Measurements from ENCODE around the gene SIRT7.

DNA sequence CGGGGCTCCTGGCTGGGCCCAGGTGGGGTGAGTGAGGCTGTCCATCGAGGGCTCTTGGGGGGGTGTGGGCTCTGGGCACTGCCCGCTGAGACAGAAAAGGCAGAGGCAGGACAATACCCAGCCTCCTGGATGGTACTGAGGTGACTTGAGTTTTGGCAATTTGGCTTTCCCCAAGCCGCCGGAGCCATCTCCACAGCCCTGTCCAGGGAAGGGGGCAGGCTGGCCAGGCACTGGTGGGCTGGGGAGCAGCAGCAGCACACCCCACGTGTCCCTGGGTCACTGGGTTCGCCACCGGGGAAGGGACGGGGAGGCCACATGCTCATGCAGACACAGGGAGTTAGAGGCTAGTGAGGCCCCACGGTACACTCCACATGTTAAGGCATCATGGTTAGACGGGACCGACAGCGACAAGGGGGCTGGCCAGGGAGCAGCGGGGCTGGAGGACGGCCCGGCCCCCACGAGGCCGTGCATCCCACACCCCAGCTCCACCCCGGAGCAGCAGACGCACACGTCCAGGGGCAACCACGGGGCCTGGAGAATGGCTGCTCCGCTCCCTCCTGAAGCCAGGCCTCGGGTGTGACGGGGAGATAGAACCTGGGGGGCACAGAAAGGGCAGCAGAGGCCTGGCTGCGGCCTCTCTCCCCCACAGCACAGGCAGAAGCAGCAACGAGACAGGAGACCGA, 49.8 kb downstream of the SIRT7 start:
- TF ChIP-seq, protein P1, sequence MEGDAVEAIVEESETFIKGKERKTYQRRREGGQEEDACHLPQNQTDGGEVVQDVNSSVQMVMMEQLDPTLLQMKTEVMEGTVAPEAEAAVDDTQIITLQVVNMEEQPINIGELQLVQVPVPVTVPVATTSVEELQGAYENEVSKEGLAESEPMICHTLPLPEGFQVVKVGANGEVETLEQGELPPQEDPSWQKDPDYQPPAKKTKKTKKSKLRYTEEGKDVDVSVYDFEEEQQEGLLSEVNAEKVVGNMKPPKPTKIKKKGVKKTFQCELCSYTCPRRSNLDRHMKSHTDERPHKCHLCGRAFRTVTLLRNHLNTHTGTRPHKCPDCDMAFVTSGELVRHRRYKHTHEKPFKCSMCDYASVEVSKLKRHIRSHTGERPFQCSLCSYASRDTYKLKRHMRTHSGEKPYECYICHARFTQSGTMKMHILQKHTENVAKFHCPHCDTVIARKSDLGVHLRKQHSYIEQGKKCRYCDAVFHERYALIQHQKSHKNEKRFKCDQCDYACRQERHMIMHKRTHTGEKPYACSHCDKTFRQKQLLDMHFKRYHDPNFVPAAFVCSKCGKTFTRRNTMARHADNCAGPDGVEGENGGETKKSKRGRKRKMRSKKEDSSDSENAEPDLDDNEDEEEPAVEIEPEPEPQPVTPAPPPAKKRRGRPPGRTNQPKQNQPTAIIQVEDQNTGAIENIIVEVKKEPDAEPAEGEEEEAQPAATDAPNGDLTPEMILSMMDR (IDR thresholded peaks at IDR 0.05): no peak
- TF ChIP-seq POLR2A (IDR thresholded peaks at IDR 0.05): peak; percentile 49
